Activated CD8-positive, alpha-beta memory T cell treated with anti-CD3 and anti-CD28 coated beads for 1 hour (primary cell): ENCODE results near the gene RBM23.
"Not testable (repeated sequence)": the region's sequence is repeated elsewhere in the genome, so short reads cannot be mapped to it uniquely, and the experiment has no call there.

Source experiments
- DNase-seq, 2 donors: peaks; one replicate each; pipeline ENCODE4 v3.0.0-alpha.2; 2020; ENCODE audit warnings: low read depth in 1 of 2; ENCODE audit errors: extremely low read depth in 1 of 2

Gene RBM23

DNA sequence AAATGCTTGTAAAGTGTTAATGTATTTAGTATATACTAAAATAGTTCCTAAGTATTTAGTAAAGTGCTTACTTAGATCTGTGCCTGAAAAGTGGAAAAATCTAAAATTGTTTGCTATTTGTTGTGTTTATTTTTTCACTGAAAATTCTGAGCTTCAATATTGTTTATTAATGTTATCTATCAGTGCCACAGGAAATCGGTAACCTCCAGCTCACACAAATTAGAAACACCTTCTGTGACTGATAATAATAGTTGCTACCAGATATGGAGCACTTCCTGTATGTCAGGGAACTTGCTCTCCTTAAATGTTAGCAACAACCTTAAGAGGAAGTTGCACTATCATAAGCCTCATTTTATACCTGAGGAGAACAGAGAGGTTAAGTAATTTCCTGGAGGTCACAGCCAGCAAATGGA is 48.1 kb downstream of the RBM23 start:
- DNase-seq: no peak

DNA sequence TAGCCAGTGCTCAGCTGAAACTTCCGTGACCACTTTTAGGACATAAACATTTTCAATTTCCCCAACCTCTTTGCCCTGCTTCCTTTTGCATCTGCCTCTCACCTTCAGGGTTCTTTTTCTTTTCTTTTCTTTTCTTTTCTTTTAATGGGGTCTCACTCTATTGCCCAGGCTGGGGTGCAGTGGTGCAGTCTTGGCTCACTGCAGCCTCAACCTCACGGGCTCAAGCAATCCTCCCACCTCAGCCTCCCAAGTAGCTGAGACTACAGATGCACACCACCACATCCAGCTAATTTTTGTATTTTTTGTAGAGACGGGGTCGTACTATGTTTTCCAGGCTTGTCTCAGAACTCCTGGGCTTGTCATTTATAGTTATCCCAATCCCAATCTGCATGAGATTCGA is 52.1 kb downstream of the RBM23 start:
- no peak for DNase-seq

DNA sequence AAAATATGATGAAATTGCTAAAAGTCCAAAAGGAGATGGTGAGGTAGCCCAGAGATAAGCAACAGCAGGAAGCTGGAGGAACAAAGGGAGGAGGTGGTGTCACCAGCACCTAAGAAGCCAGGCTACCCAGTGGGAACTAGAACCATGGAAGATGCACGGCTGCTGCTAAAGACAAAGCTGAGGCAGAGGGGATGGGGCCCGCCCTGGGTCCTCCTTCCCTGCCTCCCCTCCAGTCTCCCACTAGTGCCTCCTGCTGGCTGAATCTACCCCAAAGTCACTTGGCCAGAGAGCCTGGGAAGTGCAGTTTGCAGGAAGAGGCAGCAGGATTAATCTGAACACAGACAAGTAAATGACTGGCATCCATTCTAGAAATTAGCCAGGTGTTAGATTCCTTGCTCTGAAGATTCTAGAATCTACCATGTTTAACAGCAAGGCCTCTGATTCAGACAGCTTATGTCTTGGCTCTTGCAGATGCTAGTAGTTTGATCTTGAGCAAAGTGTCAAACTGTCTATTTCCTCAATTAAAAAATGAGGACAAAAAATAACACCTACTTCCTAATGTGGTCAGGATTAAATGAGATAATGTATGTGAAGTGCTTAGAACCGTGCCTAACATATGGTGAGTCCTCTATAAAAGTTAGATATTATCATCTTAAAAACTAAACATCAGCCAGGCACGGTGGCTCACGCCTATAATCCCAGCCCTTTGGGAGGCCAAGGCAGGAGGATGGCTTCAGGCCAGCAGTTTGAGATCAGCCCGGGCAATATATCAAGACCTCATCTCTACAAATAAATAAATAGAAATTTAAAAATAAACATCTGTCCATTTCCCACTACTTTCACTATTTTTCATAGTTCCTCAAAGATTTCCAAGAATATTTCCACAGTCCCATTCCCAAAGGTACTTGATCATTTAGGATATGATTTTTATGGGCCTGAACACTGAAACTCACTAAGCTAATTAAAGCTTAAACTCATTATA is 53.2 kb downstream of the RBM23 start:
- DNase-seq: no peak

DNA sequence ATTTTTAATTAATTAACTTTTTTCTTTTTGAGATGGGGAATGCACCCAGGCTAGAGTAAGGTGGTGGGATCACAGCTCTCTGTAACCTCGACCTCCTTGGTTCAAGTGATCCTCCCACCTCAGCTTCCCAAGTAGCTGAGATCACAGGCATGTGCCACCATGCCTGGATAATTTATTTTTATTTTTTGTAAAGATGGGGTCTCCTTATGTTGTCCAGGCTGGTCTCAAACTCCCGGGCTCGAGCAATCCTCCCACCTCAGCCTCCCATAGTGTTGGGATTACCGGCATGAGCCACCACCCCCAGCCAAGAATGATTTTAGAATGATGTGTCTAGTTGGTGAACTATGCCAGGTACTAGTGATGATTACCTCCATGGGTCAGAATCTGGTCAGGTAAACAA is 54.0 kb downstream of the RBM23 start:
- no peak for DNase-seq

DNA sequence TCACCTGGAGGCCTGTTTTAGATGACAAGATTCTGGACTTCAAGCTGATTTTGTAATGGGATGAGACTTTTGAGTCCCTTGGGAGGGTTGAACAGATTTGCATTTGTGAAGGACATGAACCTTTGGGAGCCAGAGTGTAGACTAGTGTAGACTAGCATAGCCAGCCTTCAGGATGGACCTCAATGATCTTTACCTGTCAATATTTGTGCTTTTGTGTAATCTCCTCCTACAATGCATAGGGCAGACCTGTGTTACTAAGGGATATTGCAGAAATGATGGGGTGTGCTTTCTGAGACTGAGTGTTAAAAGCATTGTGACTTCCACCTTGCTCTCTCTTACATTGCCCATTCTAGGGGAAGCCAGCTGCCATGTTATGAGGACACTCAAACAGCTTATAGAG is 57.3 kb downstream of the RBM23 start:
- DNase-seq: no peak

DNA sequence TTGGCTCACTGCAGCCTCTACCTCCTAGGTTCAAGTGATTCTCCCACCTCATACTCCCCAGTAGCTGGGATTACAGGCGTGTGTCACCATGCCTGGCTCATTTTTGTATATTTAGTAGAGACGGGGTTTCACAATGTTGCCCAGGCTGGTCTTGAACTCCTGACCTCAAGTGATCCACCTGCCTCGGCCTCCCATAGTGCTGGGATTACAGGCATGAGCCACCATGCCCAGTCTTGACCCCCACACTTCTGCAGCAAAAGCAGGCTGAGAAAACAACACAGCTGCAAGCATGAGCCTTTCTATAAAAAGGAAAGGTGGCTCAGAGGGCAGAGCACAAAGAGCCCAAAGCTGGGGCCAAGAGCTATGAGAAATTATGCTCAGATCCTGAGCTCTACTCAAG is 58.6 kb downstream of the RBM23 start:
- DNase-seq: not testable (repeated sequence)

DNA sequence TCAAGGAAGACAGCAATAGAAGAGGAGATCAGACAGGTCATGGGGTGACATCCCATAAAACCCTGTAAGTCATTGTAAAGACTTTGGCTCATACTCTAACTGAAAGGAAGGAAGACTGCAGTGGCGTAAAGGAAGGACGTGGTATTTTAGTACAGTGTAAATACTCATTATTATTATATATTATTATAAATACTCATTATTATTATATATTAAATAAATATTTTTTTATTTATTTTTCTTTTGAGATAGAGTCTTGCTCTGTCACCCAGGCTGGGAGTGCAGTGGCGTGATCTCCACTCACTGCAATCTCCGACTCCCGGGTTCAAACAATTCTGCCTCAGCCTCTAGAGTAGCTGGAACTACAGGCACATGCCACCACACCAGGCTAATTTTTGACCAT is 62.5 kb downstream of the RBM23 start:
- DNase-seq: no peak

DNA sequence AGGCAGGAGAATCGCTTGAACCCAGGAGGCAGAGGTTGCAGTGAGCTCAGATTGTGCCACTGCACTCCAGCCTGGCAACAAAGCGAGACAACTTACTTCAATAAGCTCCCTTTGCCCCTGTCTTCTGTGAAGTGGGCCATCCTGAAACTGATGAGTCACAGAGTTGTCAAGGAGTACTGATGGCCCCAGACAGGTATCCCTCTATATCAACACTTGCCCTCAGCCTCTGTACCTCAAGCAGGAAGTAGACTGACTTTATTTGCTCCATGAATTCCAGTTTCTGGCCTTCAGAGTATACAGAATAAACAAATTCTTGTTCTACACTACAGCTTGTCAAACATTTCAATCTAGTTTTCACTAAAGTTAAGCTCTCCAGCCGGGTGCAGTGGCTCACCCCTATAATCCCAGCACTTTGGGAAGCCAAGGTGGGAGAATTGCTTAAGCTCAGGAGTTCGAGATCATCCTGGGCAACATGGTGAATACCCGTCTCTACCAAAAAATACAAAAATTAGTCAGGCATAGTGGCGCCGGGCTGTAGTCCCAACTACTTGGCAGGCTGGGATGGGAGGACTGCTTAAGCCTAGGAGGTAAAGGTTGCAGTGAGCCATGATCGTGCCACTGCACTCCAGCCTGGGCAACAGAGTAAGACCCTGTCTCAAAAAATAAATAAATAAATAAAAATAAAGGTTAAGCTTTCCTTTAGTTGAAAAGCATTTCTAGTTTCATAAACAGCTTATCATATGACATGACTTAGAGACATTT is 63.8 kb downstream of the RBM23 start:
- no peak for DNase-seq

DNA sequence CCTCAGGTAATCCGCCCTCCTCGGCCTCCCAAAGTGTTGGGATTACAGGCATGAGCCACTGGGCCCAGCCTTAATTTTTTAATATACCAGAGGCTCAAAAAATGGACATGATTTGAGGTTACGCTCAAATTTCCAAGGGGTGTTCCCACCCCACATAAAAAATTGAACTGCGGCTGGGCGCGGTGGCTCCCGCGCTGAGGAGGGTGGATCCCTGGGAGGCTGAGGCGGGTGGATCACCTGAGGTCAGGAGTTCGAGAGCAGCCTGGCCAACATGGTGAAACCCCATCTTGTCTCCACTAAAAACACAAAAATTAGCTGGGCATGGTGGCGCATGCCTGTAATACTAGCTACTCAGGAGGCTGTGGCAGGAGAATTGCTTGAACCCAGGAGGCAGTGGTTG is 64.7 kb downstream of the RBM23 start:
- DNase-seq: not testable (repeated sequence)

DNA sequence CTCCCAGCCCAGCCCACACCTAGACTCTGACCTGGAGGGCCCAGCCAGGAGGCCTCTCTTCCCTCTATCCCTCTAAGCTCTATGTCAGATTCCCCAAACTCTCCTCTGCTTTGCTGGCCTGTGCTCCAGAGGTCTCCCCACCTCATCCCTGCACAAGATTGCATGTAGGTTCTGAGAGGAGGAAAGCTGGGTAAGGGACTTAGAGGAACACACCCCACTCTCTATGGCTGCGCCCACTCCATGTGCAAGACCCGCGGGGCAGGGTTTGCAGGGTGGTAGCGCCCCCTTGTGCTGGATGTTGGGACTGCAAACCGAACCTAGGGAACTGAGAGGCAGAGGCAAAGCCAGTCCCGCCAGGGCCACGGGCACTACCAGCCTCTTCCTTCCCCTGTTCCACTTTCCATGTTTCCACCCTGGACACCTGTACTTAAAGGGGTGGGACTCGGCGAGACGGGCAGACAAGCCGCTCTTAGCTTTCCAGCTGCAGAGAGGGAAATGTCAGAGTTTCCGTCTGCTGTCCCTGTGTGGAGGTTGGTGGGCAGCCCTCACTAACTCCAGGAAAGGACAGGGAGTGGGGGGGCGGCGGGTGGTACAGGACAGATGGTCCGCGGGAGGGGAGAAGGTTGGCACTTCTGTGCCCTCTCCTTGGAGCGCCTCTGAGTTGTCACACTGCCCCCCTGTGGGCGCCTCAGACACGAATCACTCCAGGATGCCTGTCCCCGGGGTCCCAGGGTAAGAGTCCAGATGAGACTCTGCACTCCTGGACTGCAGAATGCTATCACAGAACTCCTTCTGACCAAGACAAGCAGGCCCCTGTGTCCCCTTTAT is 65.8 kb downstream of the RBM23 start:
- DNase-seq: peak; percentile 81 to 86

DNA sequence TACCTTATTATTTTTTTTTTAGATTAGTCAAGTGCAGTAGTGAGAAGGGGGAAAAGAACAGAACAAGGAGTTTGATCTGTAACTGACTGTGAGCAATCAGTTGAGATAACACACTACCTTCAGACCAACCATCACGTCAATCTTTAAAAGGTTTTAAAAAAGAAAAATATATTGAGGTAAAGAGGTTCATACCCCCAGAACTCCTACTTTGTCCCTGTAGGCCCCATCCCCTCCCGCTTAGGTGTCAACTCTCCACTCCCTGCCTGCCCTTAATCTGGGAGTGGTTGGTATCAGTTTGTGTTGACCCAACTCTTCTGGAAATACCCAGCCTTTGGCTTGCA is 66.4 kb downstream of the RBM23 start:
- DNase-seq: no peak

DNA sequence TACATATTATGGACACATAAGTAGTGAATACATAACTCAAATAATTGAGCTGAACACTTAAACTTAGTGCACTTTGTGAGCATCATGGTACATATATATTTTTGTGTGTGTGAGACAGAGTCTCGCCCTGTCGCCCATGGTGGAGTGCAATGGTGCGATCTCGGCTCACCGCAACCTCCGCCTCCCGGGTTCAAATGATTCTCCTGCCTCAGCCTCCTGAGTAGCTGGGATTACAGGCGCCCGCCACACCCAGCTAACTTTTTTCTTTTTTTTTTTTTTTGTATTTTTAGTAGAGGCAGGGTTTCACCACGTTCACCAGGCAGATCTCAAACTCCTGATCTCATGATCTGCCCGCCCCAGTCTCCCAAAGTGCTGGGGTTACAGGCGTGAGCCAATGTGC is 66.8 kb downstream of the RBM23 start:
- not testable (repeated sequence) for DNase-seq

DNA sequence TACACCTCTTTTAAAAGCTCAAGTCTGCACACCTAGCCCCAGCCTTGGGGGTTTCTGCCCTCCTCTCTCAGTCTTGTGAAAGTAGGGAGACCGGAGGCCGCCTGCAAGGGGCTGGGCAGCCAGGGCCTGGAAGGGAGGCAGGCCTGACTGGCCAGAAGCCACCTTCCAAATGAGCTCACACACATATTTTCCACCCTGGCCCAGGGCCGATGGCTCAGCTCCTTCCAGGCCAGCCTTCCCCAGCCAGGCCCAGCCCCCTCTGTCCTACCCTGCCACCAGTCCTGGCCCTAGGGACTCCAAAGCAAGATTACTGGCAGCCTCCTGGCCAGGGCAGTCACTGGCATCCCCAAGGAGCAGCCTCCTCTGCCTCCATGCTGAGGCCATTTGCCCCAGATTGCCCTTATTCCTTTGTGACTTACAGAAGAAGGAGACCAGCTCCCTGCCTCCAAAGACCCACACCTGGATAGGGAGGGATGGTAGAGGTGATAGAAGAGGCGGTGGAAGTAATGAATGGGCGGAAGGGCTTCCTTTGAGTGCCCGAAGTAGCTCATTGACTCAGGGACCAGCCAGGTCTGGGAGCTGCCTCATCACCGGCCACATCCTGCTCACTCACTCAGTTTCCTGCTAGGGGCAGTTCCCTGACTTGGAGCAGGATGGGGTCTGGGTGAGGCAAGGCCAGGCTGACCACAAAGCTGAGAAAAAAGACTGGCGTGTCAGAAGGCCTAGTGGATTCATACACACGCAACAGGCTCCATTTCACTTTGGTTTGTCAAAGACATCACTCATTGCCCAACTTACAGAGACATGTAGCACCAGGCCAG is 67.8 kb downstream of the RBM23 start:
- DNase-seq: no peak

DNA sequence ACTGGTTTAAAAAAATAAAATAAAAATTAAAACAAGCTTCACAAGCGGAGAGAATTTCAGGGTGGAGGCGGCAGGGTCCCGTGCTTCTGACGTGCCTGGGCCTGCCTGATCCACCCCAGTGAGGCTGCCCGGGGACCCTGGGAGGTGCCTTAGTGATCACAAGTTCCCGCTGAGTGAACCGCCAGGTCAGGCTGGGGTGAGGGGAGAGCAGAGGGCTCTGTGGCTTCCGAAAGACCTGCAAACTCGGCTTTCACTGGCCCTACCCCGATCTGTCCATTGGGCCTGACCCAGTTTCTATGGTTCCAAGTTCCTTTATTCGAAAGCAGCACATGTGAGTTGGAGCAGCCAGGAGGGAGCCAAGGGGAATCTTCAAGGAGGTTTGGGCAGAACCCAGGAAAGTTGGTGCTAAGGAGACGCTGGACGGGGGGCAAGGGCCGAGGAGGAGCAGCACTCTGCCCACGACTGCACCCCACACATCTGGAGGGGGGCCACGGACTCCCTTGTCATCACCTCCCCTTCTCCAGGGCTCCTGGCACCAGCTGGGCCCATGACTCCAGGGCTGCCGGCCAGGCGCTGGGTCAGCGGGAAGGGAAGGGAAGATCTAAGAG is 69.6 kb downstream of the RBM23 start:
- no peak for DNase-seq

DNA sequence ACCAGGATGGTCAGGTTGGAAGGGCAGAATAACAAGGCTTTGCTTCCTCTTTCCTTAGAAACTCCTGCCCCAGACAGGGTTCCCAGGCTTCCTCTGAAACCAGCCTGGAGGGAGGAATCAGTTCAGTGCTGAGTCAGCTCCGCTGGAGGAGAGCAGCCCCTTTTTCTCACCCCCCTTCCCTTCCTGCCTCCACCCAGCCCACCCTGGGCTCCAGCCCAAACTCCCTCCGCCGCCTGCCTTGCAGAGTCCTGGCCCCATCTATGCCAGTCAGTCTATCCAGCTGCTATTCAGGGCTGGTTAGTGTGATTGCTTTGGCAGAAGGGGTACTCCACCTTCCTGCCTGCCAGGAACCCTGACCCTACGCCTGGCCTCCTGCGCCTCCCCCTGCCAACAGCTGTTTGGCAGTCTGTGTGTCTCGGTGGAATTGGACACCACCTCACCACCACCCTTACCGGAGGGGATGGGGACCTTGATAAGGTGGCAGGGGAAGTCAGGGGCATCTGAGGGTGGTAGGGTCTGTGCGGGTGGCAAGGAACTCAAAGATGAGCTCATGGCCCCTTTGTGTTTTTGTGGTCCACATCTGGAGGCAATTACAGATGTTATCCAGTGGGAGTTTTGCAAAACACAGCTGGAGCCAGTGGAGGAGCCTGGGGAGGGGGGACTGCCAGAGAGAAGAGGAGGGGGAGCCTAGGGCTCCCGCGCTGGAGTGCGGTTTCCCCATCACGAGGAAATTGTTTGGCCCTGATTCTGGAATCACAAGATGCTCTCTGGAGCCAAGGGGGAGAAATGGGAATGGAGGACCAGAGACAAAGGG is 70.4 kb downstream of the RBM23 start:
- no peak for DNase-seq

DNA sequence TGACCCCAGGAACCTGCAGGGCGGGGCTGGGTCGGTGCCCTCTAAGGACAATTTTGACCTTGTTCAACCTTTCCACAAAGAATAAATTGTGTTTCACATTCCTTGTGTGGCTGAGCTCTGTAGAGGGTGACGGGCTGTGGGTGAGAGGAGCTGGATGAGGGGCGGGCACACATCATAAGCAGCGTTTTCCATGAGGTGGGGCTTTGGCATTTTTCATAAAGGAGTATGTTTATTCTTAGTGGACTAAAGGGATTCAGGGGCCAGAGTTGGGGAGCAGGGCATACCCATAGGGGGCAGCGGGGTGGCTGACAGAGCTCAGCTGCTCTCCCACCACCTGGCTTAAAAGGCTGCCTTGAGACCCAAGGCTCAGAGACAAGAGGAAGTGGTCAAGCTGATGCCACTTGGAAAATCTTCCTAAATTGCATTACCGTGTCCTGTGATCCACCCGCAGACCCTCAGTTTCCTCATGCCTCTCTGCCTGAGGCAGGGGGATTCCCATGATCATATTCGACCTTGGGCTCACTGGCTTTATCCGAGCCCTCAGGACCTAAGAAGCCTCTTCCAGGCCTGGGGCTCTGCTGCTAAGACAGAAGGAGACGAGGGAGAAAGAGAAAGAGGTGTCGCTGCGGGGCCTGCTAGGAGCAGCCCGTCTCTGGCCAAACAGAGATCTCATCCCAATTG is 71.1 kb downstream of the RBM23 start:
- no peak for DNase-seq

DNA sequence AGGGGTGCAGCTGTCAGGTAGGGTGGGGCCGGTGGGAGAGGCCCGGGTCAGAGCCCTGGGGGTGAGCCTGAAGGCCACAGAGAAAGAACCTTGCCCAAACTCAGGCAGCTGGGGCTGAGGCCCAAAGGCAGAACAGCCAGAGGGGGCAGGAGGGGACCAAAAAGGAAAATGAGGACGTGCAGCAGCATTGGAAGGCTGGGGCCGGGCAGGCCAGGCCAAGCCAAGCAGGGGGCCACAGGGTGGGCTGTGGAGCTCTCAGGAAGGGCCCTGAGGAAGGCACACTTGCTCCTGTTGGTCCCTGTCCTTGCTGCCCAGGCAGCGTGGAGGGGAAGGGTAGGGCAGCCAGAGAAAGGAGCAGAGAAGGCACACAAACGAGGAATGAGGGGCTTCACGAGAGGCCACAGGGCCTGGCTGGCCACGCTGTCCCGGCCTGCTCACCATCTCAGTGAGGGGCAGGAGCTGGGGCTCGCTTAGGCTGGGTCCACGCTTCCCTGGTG is 72.1 kb downstream of the RBM23 start:
- no peak for DNase-seq
